Measurements from ENCODE around the gene CHMP1A.
"Not testable (repeated sequence)": the region's sequence is repeated elsewhere in the genome, so short reads cannot be mapped to it uniquely, and the experiment has no call there.

CHMP1A gene

DNA sequence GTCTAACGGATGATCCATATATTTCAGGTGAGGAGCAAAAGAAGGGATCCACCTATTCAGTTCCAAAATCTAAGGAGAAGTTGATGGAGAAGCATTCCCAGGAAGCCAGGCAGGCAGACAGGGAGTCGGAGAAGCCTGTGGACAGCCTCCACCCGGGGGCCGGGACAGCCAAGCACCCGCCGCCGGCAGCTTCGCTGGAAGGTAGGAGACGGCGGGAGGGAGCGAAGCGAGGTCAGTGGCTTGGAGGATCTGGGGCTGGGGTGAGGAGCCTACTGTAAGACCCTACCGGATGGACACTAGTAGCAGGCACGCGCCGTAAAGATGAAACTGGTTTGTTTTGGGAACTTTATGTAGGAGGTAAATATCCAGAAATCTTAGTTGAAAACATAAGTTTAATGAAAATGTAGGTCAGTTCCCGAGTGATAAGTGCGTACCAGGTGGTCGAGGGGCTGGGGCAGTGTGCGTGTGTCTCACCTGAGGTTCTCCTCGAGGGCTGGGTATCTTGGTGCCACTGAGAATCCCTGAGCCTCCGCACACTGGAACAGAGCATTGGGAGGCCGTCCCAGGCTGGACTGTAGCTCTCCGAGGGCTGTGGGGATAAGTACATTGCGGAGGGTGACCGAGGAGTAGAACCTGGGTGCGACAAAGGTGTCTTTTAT, 842 bp upstream of the CHMP1A start:
- FAIRE-seq = no peak

DNA sequence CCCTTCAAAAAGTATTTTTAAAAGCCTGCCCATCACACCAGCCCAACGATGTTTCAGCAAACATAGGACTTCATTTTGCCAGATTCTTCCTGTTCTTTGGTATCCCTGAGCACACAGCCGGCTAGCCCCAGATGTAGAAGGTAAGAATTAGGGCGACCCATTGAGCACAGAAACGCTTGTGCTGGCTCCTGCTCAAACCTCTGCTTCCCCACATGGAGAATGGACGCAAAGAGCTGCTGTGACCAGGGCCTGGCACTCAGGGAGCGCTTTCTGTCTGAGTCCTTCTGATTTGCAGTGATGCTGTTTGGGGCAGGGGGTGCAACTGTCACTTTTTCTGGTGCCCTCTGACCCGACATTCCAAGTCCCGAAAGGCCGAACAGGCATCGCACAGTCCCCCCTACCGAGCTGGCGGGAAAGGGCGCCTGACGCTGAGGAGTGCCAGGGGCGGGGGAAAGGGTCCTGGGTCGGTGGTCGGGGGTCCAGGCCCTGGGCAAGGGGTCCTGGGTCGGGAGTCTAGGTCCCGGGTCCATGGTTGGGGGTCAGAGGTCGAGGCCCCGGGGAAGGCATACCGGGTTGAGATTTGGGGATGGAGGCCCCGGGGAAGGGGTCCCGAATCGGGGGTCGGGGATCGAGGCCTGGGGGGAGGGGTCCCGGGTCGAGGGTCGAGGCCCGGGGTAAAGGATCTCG, 930 bp downstream of the CHMP1A start:
- no peak for FAIRE-seq

- FAIRE-seq = no peak
Observed at GRCh38 chr16:89655062-89655643, 2.4 kb downstream of the CHMP1A start.

- no peak for FAIRE-seq
Observed at GRCh38 chr16:89653656-89654295, 3.7 kb downstream of the CHMP1A start.

DNA sequence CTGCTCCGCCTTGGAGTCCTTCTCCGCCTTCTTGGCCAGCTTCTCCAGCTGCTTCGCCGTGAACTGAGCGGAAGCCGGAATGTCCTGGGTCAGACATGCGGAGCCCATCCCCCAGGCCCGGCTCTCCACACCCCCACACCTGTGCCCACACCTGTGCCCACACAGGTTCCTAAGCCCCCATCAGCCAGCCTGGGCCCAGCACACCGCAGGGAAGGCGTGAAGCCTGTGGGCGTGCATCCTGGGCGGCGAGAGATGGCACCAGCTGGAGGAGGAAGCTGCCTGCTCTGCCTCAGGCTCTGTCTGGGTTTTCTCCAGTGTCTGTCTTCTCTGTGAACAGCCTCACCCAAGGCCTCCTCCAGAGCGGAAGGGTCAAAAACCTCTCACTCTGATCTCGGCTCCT, 5.9 kb downstream of the CHMP1A start:
- FAIRE-seq = no peak

DNA sequence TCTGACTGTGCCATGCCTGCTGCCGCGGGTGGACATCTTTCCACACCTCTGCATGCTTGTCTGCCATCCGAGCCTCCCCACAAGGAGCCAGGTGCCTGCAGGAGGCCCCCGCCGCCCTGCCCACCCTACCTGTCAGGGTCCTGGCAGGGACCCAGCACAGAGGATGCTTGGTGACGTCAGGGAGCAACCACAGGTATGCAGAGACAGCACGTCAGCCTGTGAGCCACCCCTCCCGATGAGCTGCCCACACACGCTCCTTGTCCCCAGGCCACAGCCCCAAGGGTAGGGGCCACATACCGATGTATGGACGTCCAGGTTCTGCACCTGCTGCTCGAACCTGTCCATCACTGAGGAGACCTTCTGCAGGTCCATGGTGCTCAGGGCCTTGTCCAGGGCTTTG, 10.6 kb downstream of the CHMP1A start:
- FAIRE-seq = no peak

DNA sequence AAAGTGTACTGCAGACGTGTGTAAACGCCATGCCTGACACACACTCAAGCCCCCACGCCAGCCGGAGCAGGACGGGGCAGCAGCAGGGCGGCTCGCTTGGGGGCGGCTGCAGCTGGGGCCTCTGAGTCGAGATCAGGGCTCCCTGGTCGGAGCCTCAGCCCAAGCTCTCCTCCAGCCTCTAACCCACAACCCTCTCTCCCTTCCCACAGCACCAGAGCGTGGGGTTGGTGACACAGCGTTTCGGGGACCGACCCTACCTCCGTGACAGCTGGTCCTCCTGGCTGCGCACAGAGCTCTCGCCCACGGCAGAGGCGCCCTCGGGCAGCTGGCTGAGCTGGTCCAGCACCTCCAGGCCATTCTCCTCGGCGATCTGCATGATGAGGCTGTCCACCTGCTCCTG, 11.2 kb downstream of the CHMP1A start:
- FAIRE-seq = no peak

- no peak for FAIRE-seq
Observed at GRCh38 chr16:89645122-89645521, 12.4 kb downstream of the CHMP1A start.

DNA sequence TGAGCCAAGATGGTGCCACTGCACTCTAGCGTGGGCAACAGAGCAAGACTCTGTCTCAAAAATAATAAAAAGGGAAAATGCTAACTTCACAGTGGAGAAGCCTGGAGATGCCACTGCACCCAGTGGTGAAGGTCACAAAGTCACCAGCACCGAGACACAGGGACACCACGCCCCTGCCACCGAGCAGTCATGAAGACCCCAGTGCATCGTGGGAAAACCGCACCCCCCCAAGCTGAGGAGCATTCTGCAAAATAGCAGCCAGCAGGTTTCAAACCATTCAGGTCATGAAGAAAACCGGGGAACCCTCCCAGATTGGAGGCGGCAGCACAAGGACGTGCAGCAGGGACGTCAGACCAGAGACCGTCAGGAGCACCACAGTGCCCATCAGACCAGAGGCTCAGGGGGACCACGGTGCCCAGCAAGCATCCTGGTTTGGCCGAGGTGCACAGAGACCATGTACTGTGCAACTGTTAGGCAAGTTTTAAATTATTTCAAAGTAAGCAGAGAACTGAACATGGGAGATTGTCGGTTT, 13.7 kb downstream of the CHMP1A start:
- FAIRE-seq = no peak

- FAIRE-seq = no peak
Observed at GRCh38 chr16:89642574-89642973, 14.9 kb downstream of the CHMP1A start.

GRCh38 chr16:89641458-89642119, 15.9 kb downstream of the CHMP1A start:
- FAIRE-seq = no peak

DNA sequence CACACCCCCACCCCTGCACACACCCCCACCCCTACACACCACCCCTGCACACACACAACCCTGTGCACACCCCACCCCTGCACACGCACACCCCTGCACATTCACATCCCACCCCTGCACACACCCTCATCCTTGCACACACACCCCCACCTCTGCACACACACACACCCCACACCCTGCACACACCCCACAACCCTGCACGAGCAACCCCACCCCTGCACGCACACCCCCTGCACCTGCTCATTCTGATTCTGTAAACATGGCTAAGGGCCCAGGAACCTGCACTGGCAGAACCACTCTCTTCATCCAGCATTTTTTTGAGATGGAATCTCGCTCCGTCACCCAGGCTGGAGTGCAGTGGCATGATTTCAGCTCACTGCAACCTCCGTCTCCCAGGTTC, 18.1 kb downstream of the CHMP1A start:
- no peak for FAIRE-seq

GRCh38 chr16:89638455-89638854, 19.1 kb downstream of the CHMP1A start:
- FAIRE-seq = no peak

GRCh38 chr16:89637379-89637778, 20.1 kb downstream of the CHMP1A start:
- no peak for FAIRE-seq

DNA sequence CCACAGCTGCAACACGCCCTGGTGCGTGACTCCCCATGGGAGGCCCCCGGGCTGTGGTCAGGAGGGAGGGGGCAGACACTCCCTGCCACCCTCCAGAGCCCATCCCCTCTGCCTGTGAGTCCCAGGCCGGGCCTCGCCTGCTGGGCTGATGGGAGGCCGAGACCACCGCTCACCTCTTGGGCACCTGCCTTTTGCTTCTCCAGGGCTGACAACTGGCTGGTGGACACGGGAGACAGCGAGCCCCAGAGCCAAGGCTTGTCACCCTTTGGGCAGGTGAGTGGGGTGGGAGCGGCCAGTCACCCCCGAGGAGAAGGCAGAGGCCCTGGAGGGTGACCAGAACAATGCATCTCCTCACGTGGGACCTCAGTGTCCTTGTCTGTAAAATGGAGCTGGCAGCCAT, 20.8 kb downstream of the CHMP1A start:
- FAIRE-seq = no peak

DNA sequence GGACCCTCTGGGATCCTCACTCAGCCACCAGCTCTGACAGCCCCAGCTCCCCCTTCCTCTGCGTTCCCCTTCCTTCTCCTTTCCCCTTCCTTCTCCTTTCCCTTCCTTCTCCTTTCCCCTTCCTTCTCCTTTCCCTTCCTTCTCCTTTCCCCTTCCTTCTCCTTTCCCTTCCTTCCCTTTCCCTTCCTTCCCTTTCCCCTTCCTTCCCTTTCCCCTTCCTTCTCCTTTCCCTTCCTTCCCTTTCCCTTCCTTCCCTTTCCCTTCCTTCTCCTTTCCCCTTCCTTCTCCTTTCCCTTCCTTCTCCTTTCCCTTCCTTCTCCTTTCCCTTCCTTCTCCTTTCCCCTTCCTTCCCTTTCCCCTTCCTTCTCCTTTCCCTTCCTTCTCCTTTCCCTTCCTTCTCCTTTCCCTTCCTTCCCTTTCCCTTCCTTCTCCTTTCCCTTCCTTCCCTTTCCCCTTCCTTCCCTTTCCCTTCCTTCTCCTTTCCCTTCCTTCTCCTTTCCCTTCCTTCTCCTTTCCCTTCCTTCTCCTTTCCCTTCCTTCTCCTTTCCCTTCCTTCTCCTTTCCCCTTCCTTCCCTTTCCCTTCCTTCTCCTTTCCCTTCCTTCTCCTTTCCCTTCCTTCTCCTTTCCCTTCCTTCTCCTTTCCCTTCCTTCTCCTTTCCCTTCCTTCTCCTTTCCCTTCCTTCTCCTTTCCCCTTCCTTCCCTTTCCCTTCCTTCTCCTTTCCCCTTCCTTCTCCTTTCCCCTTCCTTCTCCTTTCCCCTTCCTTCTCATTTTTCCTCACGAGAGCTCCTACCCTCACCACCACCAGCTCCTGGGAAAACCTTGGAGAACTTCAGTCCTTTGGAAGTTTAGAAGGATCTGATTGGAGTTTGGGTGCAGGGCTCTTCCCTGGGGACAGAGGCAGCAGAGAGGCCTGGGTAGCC, 22.8 kb downstream of the CHMP1A start:
- FAIRE-seq = not testable (repeated sequence)

DNA sequence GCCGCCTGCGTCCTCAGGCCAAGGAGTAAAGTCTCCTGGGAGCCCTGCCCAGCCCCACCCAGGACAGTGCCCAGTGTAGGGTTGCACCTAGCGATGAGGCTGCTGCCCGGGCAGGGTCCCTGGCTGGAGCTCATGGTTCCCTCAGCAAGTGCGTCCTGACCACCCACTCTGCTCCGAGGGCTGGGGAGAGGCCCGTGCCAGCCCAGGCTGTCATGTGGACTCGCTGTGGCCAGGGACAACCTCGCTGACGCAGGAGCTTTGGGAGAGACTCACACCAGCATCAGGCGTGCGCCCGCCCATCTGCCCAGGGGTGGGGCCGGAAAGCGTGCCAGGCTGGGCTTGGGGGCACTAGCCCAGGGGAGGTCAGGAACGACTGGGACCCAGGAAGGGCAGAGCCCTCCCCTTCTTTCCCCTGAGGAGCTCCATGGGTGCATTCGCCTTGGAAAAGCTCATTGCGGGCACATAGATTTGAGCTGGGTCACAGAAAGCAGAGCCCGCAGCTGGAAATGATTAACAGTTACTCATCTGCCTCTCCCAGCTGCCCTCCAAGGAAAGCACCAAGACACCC, 24.4 kb downstream of the CHMP1A start:
- no peak for FAIRE-seq

GRCh38 chr16:89629827-89630610, 27.5 kb downstream of the CHMP1A start:
- FAIRE-seq = no peak

DNA sequence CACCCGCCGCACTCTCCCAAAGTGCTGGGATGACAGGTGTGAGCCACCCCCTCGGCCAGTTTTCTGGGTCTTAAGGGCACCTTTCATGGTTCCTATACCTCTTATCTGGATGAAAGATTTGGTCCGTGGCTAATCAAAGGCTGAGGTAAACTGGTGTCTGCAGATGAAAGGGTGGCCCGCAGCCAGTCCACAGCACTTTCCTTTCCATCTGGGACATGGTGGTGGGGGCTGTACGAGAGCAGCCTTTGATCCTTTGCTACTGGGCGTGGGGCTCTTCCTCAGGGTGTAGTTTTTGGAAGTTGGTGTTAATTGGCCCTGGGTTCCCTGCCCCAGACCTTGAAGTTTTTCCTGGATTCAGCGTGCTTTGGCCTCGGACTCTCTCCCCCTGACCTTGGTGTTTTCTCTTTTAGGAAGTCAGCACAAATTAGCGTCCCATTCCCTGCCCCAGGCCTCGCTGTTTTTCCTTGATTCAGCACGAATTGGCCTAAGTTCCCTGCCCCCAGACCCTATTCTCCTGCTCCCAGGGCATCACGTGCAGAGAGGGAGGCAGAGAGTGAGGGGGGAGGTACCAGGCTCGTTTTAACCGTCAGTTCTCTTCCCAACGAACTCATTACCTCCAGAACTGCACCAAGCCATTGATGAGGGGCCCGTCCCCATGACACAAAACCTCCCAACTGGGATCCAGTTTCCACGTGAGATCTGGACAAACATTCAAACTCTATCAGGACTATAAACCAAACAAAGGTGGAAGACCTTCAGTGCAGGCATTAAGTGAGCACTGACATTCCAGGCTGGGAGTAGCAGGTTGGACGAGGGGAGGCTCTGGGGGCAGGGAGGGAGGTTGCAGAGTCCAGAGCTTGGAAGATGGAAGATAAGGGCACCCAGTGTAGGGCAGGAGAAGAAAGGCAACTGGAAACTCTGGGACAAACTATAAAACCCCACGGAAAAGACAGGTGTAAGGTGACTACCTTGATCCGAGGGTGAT, 32.4 kb downstream of the CHMP1A start:
- FAIRE-seq = no peak

All from endometrium (tissue), 2 donors.